Fibroblast of lung (primary cell): Measurements from ENCODE around the gene AMMECR1L. TPM values are rescaled to one million over a fixed set of nuclear protein-coding genes. Genes with fewer than 3 reads are reported as not detected.

Experiments
- DNase-seq, 2 donors: peaks; one replicate each; pipeline versions ENCODE4 v3.0.0 to v3.0.0-alpha.2; 2010; ENCODE audit warnings: low read depth in 2 of 2
- H2AFZ ChIP-seq: 2 replicates; pipeline ENCODE4 v1.5.1; 2012; ENCODE audit warnings: low read length, control low read depth, inconsistent platforms
- H3K27ac ChIP-seq: 2 replicates; pipeline ENCODE4 v1.5.1; 2011; ENCODE audit warnings: low read length, control low read depth; ENCODE audit not compliant: insufficient read depth
- H3K27me3 ChIP-seq: 2 replicates; pipeline ENCODE4 v1.5.1; 2011; ENCODE audit warnings: mild to moderate bottlenecking, low read length; ENCODE audit not compliant: control insufficient read depth, insufficient read depth
- H3K36me3 ChIP-seq: 2 replicates; pipeline ENCODE4 v1.5.1; 2011; ENCODE audit warnings: low read length; ENCODE audit not compliant: control insufficient read depth, insufficient read depth
- H3K4me1 ChIP-seq: 2 replicates; pipeline ENCODE4 v1.5.1; 2011; ENCODE audit warnings: low read length; ENCODE audit not compliant: control insufficient read depth, insufficient read depth; ENCODE audit errors: extremely low read depth
- H3K4me2 ChIP-seq: 2 replicates; pipeline ENCODE4 v1.5.1; 2011; ENCODE audit warnings: low read length, control low read depth; ENCODE audit not compliant: insufficient read depth; ENCODE audit errors: extremely low read depth
- H3K4me3 ChIP-seq, 4 experiments: fragments of 200-600 bp in 1 of 4; sonication (generic) in 1 of 4; replicated peaks in 1 of 4; 2 replicates each; pipeline ENCODE4 v1.5.1; 2011 to 2016; ENCODE audit warnings: low read length in 4 of 4, low read depth in 3 of 4, mild to moderate bottlenecking in 3 of 4, control low read depth in 2 of 4, inconsistent platforms in 1 of 4, mixed read lengths in 1 of 4; ENCODE audit not compliant: insufficient read depth in 1 of 4; ENCODE audit errors: control extremely low read depth in 1 of 4
- H3K79me2 ChIP-seq: 2 replicates; pipeline ENCODE4 v1.5.1; 2012; ENCODE audit warnings: mild to moderate bottlenecking, low read length, inconsistent platforms; ENCODE audit not compliant: control insufficient read depth, insufficient read depth
- H3K9ac ChIP-seq: 2 replicates; pipeline ENCODE4 v1.5.1; 2011; ENCODE audit warnings: mild to moderate bottlenecking, low read length, control low read depth; ENCODE audit not compliant: insufficient read depth
- H3K9me3 ChIP-seq: 2 replicates; pipeline ENCODE4 v1.5.1; 2012; ENCODE audit warnings: low read depth, low read length; ENCODE audit not compliant: control insufficient read depth, insufficient read depth
- H4K20me1 ChIP-seq: 2 replicates; pipeline ENCODE4 v1.5.1; 2011; ENCODE audit warnings: low read length; ENCODE audit not compliant: control insufficient read depth, insufficient read depth; ENCODE audit errors: extremely low read depth
- EZH2 ChIP-seq: IDR thresholded peaks from 2 replicates; pipeline ENCODE4 v1.5.1; 2012; ENCODE audit warnings: low read length, control low read depth, mild to moderate bottlenecking; ENCODE audit errors: missing control alignments
- polyA plus RNA-seq, 2 donors: library from polyadenylated mRNA; depleted of rRNA in 1 of 2; stranded (reverse) in 1 of 2; unstranded in 1 of 2; fragments of >200 nt; gene quantifications; 2 replicates each; pipeline ENCODE4 v1.2.1, GENCODE V29; 2011 to 2012; ENCODE audit warnings: missing spikeins in 1 of 2
- total RNA-seq: library from RNA; depleted of rRNA; stranded (reverse); fragments of >200 nt; gene quantifications from 2 replicates; pipeline ENCODE4 v1.2.1, GENCODE V29; 2014
- TF ChIP-seq, protein P1 (sequence below), 2 donors: IDR thresholded peaks in 1 of 2; conservative IDR thresholded peaks in 1 of 2; 1 replicate in 1 of 2; 2 replicates in 1 of 2; pipeline ENCODE4 v1.5.1; 2011 to 2012; ENCODE audit warnings: low read length in 2 of 2, control low read depth in 1 of 2, inconsistent platforms in 1 of 2, low read depth in 1 of 2, mild to moderate bottlenecking in 1 of 2

The AMMECR1L gene
- total and polyA plus RNA-seq, 2 donors (not counting 1 experiment from before 2014, with no cell fraction given): 16.8 TPM

DNA sequence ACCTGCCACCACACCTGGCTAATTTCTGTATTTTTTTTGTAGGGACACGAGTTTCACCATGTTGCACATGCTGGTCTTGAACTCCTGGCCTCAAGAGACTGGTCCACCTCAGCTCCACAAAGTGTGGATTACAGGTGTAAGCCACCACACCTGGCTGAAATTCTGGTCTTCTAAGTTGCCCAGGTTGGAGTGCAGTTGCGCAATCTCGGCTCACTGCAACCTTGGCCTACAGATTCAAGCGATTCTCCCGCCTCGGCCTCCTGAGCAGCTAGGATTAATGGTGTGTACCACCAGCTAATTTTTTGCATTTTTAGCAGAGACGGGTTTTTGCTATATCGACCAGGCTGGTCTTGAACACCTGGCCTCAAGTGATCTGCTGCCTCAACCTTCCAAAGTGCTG, 33.4 kb downstream of the AMMECR1L start:
- H3K9me3 ChIP-seq: no peaks in the 10 kb centered on the region
- H3K4me3 ChIP-seq: no peak overlapping the region
- DNase-seq: no peak
- H3K79me2 ChIP-seq: peaks cover 49% of the 10 kb centered on the region
- no peak overlapping the region for H2AFZ ChIP-seq
- TF ChIP-seq EZH2: no peak
- TF ChIP-seq, protein P1, sequence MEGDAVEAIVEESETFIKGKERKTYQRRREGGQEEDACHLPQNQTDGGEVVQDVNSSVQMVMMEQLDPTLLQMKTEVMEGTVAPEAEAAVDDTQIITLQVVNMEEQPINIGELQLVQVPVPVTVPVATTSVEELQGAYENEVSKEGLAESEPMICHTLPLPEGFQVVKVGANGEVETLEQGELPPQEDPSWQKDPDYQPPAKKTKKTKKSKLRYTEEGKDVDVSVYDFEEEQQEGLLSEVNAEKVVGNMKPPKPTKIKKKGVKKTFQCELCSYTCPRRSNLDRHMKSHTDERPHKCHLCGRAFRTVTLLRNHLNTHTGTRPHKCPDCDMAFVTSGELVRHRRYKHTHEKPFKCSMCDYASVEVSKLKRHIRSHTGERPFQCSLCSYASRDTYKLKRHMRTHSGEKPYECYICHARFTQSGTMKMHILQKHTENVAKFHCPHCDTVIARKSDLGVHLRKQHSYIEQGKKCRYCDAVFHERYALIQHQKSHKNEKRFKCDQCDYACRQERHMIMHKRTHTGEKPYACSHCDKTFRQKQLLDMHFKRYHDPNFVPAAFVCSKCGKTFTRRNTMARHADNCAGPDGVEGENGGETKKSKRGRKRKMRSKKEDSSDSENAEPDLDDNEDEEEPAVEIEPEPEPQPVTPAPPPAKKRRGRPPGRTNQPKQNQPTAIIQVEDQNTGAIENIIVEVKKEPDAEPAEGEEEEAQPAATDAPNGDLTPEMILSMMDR (conservative IDR thresholded peaks at IDR 0.05 in 1 of 2, IDR thresholded peaks at IDR 0.05 in 1 of 2; ENCODE audit: low read depth in 1 of 2, low read length in 2 of 2): no peak
- no peak overlapping the region for H3K4me2 ChIP-seq
- H3K27me3 ChIP-seq: no peaks in the 10 kb centered on the region
- no peak overlapping the region for H3K27ac ChIP-seq
- H3K4me1 ChIP-seq: no peaks in the 10 kb centered on the region
- peaks cover 4% of the 10 kb centered on the region for H3K36me3 ChIP-seq
- no peaks in the 10 kb centered on the region for H4K20me1 ChIP-seq
- no peak overlapping the region for H3K9ac ChIP-seq

DNA sequence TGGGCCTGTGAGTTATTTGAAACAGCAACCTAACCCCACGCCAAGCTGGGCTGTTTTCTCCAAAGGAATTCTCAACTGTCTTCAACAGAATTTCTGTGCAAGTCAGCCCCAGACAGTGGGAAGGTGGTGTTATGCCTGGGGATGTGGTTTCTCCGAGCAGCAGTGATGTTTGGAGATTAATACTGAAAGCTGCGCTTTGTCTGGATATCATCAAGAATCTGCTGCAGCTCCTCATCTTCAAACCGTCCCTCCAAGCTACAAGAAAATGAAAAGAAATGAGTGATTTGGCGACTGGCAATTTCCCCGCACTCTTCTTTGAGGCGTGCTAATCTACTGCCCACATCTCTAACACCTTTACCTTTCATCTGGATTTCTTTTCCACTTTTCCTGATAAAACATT, 37.8 kb downstream of the AMMECR1L start:
- Histone ChIP-seq H3K79me2 (peaks cover 14% of the 10 kb centered on the region), H3K9ac (no peak overlapping the region), H3K4me2 (no peak overlapping the region), H3K4me3 (no peak overlapping the region), H3K27ac (no peak overlapping the region), H3K27me3 (no peaks in the 10 kb centered on the region), H3K9me3 (no peaks in the 10 kb centered on the region), H3K36me3 (peaks cover 9% of the 10 kb centered on the region), H3K4me1 (no peaks in the 10 kb centered on the region), H2AFZ (no peak overlapping the region), H4K20me1 (no peaks in the 10 kb centered on the region)
- DNase-seq: no peak
- TF ChIP-seq, protein P1 (conservative IDR thresholded peaks at IDR 0.05 in 1 of 2, IDR thresholded peaks at IDR 0.05 in 1 of 2; ENCODE audit: low read depth in 1 of 2, low read length in 2 of 2): no peak
- TF ChIP-seq EZH2: no peak

DNA sequence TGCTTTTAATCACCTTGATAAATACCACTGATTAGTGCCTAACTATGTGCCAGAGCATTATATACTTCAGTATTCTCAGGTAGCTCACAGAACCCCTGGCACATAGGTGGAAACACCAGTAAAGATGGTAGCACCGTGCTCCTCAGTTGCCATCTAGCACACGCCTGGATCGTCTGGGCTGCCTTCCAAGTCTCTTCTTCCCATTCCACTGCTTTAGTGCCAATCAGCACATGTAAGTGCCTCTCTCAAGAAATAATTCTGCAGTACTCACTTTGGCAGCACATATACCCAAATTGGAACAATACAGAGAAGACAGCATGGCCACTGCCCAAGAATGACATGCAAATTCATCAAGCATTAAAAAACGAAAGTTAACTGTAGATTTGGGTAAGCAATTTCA, 40.8 kb downstream of the AMMECR1L start:
- DNase-seq: no peak
- no peaks in the 10 kb centered on the region for H3K79me2 ChIP-seq
- H2AFZ ChIP-seq: no peak overlapping the region
- TF ChIP-seq EZH2: no peak
- TF ChIP-seq, protein P1 (conservative IDR thresholded peaks at IDR 0.05 in 1 of 2, IDR thresholded peaks at IDR 0.05 in 1 of 2; ENCODE audit: low read depth in 1 of 2, low read length in 2 of 2): no peak
- no peak overlapping the region for H3K27ac ChIP-seq
- H4K20me1 ChIP-seq: no peaks in the 10 kb centered on the region
- peaks cover 5% of the 10 kb centered on the region for H3K36me3 ChIP-seq
- H3K4me3 ChIP-seq: no peak overlapping the region
- no peak overlapping the region for H3K4me2 ChIP-seq
- H3K9ac ChIP-seq: no peak overlapping the region
- H3K9me3 ChIP-seq: no peaks in the 10 kb centered on the region
- no peaks in the 10 kb centered on the region for H3K27me3 ChIP-seq
- no peaks in the 10 kb centered on the region for H3K4me1 ChIP-seq
